ENCODE results near the gene TDRD5. TPM values are rescaled to one million over a fixed set of nuclear protein-coding genes. Genes with fewer than 3 reads are reported as not detected.

The TDRD5 gene
- total RNA-seq, 2 donors from 2014 or later, result not detected

DNA sequence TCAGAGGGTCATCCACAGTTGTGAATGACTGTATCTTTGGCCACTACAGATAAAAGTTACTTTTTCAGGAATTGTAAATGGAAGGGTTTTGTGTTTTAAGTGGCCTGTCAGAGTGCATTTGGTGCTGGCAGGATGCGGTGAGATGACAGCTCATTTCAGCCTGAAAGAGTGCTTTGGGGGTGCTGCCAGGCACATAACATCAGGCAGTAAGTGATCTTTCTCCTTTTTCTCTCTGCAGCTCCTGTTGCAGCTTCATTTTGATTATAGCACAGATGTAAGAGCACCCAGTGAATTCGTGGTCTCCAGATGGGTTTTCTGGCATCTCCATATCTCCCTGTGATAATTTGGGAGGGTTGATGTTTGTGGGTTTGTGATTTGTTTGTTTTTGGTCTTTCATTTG, 136.6 kb downstream of the TDRD5 start:
- no peak overlapping the region for H3K27ac Mint-ChIP-seq
- H3K4me3 Mint-ChIP-seq, result no peak overlapping the region
- no peaks in the 10 kb centered on the region for H3K9me3 Mint-ChIP-seq
- ATAC-seq (replicated peaks in 1 of 2) (no peak), DNase-seq (no peak)
- H3K4me1 Mint-ChIP-seq (ENCODE audit: low read depth), result no peaks in the 10 kb centered on the region
- no peaks in the 10 kb centered on the region for H3K36me3 Mint-ChIP-seq (ENCODE audit: insufficient read depth in 2 of 2)
- H3K27me3 Mint-ChIP-seq (ENCODE audit: low read depth), result peaks cover 13% of the 10 kb centered on the region

DNA sequence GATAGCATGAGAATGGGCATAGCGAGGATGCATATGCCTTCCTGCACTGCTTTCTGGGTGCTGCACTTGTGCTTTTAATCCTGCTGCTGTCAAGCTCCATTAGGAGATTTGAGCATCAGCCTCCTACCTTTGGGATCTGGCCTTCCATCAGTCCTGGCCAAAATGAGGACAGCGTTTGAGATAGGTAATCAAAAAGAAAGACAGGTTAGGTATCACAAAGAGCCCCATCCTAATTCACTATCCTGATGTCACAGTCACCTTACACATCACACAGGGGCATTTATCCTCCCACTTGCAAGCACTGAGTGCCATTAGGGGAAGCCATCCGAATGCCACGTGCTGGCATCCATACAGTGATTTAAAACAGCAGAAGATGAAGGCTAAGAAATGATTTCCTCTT, 138.2 kb downstream of the TDRD5 start:
- Mint-ChIP-seq H3K27me3 (ENCODE audit: low read depth) (peaks cover 19% of the 10 kb centered on the region), H3K9me3 (no peaks in the 10 kb centered on the region), H3K4me3 (no peak overlapping the region), H3K27ac (no peak overlapping the region), H3K4me1 (ENCODE audit: low read depth) (no peaks in the 10 kb centered on the region), H3K36me3 (ENCODE audit: insufficient read depth in 2 of 2) (no peaks in the 10 kb centered on the region)
- ATAC-seq (replicated peaks in 1 of 2), result no peak
- DNase-seq, result no peak

GRCh38 chr1:179731643-179732042, 140.0 kb downstream of the TDRD5 start:
- ATAC-seq (replicated peaks in 1 of 2), result no peak
- peaks cover 21% of the 10 kb centered on the region for H3K27me3 Mint-ChIP-seq (ENCODE audit: low read depth)
- no peaks in the 10 kb centered on the region for H3K4me1 Mint-ChIP-seq (ENCODE audit: low read depth)
- no peak overlapping the region for H3K27ac Mint-ChIP-seq
- no peak for DNase-seq
- H3K4me3 Mint-ChIP-seq, result no peak overlapping the region
- H3K36me3 Mint-ChIP-seq (ENCODE audit: insufficient read depth in 2 of 2), result no peaks in the 10 kb centered on the region
- no peaks in the 10 kb centered on the region for H3K9me3 Mint-ChIP-seq

Other genes starting within 250 kb of the TDRD5 start
- gene AXDND1, start 225.9 kb upstream of the TDRD5 start, total RNA-seq, result under 1 TPM; 0.43 to 0.44 TPM
- not detected for gene NPHS2, start 15.9 kb upstream of the TDRD5 start, total RNA-seq
- not detected for gene FAM163A, start 151.5 kb downstream of the TDRD5 start, total RNA-seq